Smooth muscle cell (in vitro differentiated cells): ENCODE data around the gene DNAH3. TPM values are rescaled to one million over a fixed set of nuclear protein-coding genes. Genes with fewer than 3 reads are reported as not detected.

Source experiments
- DNase-seq: peaks from one replicate; lab custom pipeline; 2025; ENCODE audit not compliant: unreplicated experiment; lab: John Stamatoyannopoulos, UW
- H2AFZ ChIP-seq: fragments of 200-600 bp; sonication (generic); 2 replicates; pipeline ENCODE4 v1.6.0; 2016; ENCODE audit warnings: antibody characterized with exemption, low read depth, mild to moderate bottlenecking
- H3F3A ChIP-seq: fragments of 200-600 bp; sonication (generic); 2 replicates; pipeline ENCODE4 v1.6.0; 2017; ENCODE audit warnings: antibody characterized with exemption, low read depth
- H3K27ac ChIP-seq: fragments of 200-600 bp; sonication (generic); 2 replicates; pipeline ENCODE4 v1.5.1; 2016; ENCODE audit warnings: low read depth, mild to moderate bottlenecking
- H3K27me3 ChIP-seq: fragments of 200-600 bp; sonication (generic); 2 replicates; pipeline ENCODE4 v1.6.1; 2016; ENCODE audit warnings: low read depth, mild to moderate bottlenecking
- H3K36me3 ChIP-seq: fragments of 200-600 bp; sonication (generic); 2 replicates; pipeline ENCODE4 v1.5.1; 2016; ENCODE audit warnings: low read depth
- H3K4me1 ChIP-seq: fragments of 200-600 bp; sonication (generic); 2 replicates; pipeline ENCODE4 v1.5.1; 2016; ENCODE audit warnings: low read depth
- H3K4me2 ChIP-seq: fragments of 200-600 bp; sonication (generic); 2 replicates; pipeline ENCODE4 v1.6.0; 2016; ENCODE audit warnings: mild to moderate bottlenecking
- H3K4me3 ChIP-seq: fragments of 200-600 bp; sonication (generic); 2 replicates; pipeline ENCODE4 v1.5.1; 2016; ENCODE audit warnings: mild to moderate bottlenecking
- H3K79me2 ChIP-seq: fragments of 200-600 bp; sonication (generic); 2 replicates; pipeline ENCODE4 v1.6.0; 2016; ENCODE audit warnings: low read depth, mild to moderate bottlenecking
- H3K9ac ChIP-seq: fragments of 200-600 bp; sonication (generic); 2 replicates; pipeline ENCODE4 v1.6.0; 2016; ENCODE audit warnings: low read depth
- H3K9me3 ChIP-seq: fragments of 200-600 bp; sonication (generic); replicated peaks from 2 replicates; pipeline ENCODE4 v1.5.1; 2016; ENCODE audit warnings: low read depth
- H4K20me1 ChIP-seq: fragments of 200-600 bp; sonication (generic); 2 replicates; pipeline ENCODE4 v1.6.0; 2016; ENCODE audit warnings: low read depth
- WGBS: methylation state at CpG from one replicate; pipeline ENCODE4 v1.1.7; 2016; ENCODE audit warnings: low lambda C conversion rate; 5-methylcytosine and 5-hydroxymethylcytosine counted together
- polyA plus RNA-seq: library from polyadenylated mRNA; unstranded; fragments of >200 nt; fragmentation: Nextera tagmentation; extraction: Ambion mirVana; gene quantifications from 2 replicates; pipeline ENCODE4 v1.2.1, GENCODE V29; 2016
- total RNA-seq: library from RNA; depleted of rRNA; stranded (reverse); fragments of >200 nt; gene quantifications from 2 replicates; pipeline ENCODE4 v1.2.3, GENCODE V29; 2014
- TF ChIP-seq, protein P1 (sequence below): fragments of 200-600 bp; sonication (generic); IDR thresholded peaks from 2 replicates; pipeline ENCODE4 v1.5.1; 2017; ENCODE audit warnings: borderline replicate concordance, mild to moderate bottlenecking, antibody characterized with exemption; ENCODE audit not compliant: insufficient read depth, poor library complexity, severe bottlenecking

The DNAH3 gene
- total and polyA plus RNA-seq, 2 experiments from 2014 or later: not detected

DNA sequence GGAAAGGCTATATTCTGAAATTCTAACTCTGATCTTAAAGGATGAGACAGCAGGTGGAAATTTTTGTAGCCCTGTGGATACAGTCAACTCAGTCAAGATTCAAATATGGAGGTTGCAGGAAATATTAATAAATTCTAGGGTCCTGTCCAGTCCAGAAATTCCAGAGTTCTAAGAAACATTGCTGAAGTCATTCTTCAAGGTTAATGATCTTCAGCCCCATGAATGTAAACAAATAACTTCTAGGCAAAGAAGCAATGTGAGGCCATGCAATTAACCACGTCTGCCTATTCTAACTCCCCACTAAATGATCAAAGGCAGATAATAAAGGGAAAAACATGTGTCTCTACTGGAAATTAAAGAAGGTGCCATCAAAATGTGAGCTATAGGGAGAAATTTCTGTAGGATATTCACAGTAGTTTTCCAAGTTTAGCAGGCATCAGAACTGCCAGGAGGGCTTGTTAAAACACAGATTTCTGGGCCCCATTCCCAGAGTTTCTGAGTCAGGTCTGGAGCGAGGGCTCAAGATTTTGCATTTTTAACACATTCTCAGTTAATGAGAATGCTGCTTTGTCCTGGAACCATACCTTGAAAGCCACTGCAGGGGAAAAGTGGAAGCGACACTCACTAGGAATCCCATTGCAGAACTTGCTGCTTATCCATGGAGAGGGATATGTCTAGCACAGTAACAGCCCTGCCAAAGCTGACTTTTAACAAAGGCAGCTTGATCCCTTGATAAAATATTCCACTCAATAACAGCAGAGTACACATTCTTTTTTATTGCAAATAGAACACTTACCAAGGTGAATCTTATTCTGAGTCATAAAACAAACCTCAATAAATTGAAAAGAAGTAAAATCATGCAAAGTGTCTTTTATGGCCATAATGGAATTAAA is 61.8 kb downstream of the DNAH3 start:
- TF ChIP-seq, protein P1, sequence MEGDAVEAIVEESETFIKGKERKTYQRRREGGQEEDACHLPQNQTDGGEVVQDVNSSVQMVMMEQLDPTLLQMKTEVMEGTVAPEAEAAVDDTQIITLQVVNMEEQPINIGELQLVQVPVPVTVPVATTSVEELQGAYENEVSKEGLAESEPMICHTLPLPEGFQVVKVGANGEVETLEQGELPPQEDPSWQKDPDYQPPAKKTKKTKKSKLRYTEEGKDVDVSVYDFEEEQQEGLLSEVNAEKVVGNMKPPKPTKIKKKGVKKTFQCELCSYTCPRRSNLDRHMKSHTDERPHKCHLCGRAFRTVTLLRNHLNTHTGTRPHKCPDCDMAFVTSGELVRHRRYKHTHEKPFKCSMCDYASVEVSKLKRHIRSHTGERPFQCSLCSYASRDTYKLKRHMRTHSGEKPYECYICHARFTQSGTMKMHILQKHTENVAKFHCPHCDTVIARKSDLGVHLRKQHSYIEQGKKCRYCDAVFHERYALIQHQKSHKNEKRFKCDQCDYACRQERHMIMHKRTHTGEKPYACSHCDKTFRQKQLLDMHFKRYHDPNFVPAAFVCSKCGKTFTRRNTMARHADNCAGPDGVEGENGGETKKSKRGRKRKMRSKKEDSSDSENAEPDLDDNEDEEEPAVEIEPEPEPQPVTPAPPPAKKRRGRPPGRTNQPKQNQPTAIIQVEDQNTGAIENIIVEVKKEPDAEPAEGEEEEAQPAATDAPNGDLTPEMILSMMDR: no peak
- WGBS: 67% methylated on average over 3 of the region's 3 CpGs
- H3K79me2 ChIP-seq: no peaks in the 10 kb centered on the region
- H3K4me2 ChIP-seq: no peak overlapping the region
- no peak overlapping the region for H2AFZ ChIP-seq
- H3K9ac ChIP-seq: no peak overlapping the region
- H3K9me3 ChIP-seq: no peaks in the 10 kb centered on the region
- no peaks in the 10 kb centered on the region for H3K4me1 ChIP-seq
- H3K4me3 ChIP-seq: no peak overlapping the region
- H3K36me3 ChIP-seq: no peaks in the 10 kb centered on the region
- DNase-seq: no peak
- no peaks in the 10 kb centered on the region for H3K27me3 ChIP-seq
- no peaks in the 10 kb centered on the region for H3F3A ChIP-seq
- H3K27ac ChIP-seq: no peak overlapping the region
- no peaks in the 10 kb centered on the region for H4K20me1 ChIP-seq

DNA sequence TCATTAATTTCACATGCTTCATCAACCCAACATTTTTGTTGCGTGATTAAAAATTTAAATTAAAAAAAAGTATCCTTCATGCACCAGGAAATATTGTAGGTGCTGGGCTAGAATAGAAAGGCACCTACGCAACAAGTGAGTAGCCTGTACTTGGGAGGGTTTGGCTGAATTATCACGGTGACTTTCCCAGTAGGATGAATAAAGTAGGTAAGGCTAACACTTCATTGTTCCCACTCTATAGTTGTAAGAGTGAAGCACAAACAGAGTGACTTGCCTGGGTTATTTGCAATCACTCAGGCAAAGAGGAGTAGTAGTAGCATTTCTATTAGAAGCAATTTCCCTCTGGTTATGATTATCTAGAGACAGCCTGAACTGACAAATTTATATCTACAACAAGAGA is 62.5 kb downstream of the DNAH3 start:
- Histone ChIP-seq H3K27me3 (no peaks in the 10 kb centered on the region), H3K9ac (no peak overlapping the region), H2AFZ (no peak overlapping the region), H3K4me2 (no peak overlapping the region), H3K79me2 (no peaks in the 10 kb centered on the region), H3F3A (no peaks in the 10 kb centered on the region), H3K4me3 (no peak overlapping the region), H3K36me3 (no peaks in the 10 kb centered on the region), H3K9me3 (no peaks in the 10 kb centered on the region), H3K4me1 (no peaks in the 10 kb centered on the region), H3K27ac (no peak overlapping the region), H4K20me1 (no peaks in the 10 kb centered on the region)
- WGBS: 92% methylated on average over 3 of the region's 3 CpGs
- DNase-seq: no peak
- TF ChIP-seq, protein P1: no peak

DNA sequence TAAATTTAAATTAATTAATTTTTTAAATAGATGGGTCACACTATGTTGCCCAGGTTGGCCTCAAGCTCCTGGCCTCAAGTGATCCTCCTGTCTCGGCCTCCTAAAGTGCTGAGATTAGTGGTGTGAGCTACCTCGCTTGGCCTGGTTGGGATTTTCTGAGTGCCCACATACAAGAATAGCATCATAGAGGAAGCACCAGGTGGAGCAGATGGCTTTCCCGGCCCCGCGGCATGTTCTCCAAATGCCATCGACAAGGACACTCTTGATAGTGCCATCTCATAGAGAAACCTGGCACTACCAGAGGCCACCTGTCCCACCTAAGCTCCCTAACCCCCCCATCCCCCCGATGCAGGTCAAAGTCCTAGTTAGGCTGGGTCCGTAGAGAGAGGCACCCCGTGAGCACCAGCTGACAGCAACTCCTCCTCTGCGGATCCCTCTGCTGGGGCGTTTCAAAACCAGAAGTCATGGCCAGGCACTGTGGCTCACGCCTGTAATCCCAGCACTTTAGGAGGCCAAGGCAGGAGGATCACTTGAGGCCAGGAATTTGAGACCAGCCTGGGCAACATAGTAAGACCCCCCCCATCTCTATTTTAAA is 65.9 kb downstream of the DNAH3 start:
- Histone ChIP-seq H3K4me1 (no peaks in the 10 kb centered on the region), H3K9me3 (no peaks in the 10 kb centered on the region), H3K27ac (no peak overlapping the region), H3K79me2 (no peaks in the 10 kb centered on the region), H4K20me1 (no peaks in the 10 kb centered on the region), H3F3A (no peaks in the 10 kb centered on the region), H3K4me2 (no peak overlapping the region), H3K27me3 (no peaks in the 10 kb centered on the region), H3K4me3 (no peak overlapping the region), H2AFZ (no peak overlapping the region), H3K36me3 (no peaks in the 10 kb centered on the region), H3K9ac (no peak overlapping the region)
- 92% methylated on average over 12 of the region's 12 CpGs for WGBS
- TF ChIP-seq, protein P1: no peak
- no peak for DNase-seq
